Activated CD4-positive, CD25-positive, alpha-beta regulatory T cell treated with anti-CD3 and anti-CD28 coated beads, Interleukin-2, amount 50 U/mL, for 24 hours (primary cell): ENCODE data around the gene MRPL40.
A peak's percentile ranks its signal among the peaks of the same experiment; 100 is the strongest.
"Not testable (repeated sequence)": the region's sequence is repeated elsewhere in the genome, so short reads cannot be mapped to it uniquely, and the experiment has no call there.

Experiments used
- ATAC-seq, 2 donors: fragments of 150-1000 bp; cut with Tn5 transposase; one replicate each; pipeline ENCODE4 v1.10.0; 2021; ENCODE audit warnings: mild to moderate bottlenecking in 1 of 2, moderate library complexity in 1 of 2

MRPL40 gene

GRCh38 chr22:19442166-19442565, 9.8 kb downstream of the MRPL40 start:
- ATAC-seq: no peak

GRCh38 chr22:19443544-19444211, 11.3 kb downstream of the MRPL40 start:
- no peak for ATAC-seq

GRCh38 chr22:19445279-19445982, 13.1 kb downstream of the MRPL40 start:
- not testable (repeated sequence) for ATAC-seq

GRCh38 chr22:19446603-19447329, 14.4 kb downstream of the MRPL40 start:
- ATAC-seq: peak in 1 of 2 donors; percentile 18

GRCh38 chr22:19447330-19448075, 15.2 kb downstream of the MRPL40 start, which contains the start of gene C22orf39:
C22orf39 (minus strand) TSS chr22:19447711; CDS start chr22:19447688, 23 bp downstream.
- ATAC-seq: peak; percentile 86 to 89

- ATAC-seq: no peak
Measured at GRCh38 chr22:19448076-19448607, 15.8 kb downstream of the MRPL40 start.

- ATAC-seq: peak; percentile 62 to 72
Measured at GRCh38 chr22:19448739-19449421, 16.5 kb downstream of the MRPL40 start.

- ATAC-seq: no peak
Measured at GRCh38 chr22:19449422-19449767, 17.1 kb downstream of the MRPL40 start.

- ATAC-seq: no peak
Measured at GRCh38 chr22:19450363-19451175, 18.2 kb downstream of the MRPL40 start.

- no peak for ATAC-seq
Measured at GRCh38 chr22:19451570-19451969, 19.2 kb downstream of the MRPL40 start.

- ATAC-seq: no peak
Measured at GRCh38 chr22:19453718-19454117, 21.4 kb downstream of the MRPL40 start.

GRCh38 chr22:19454156-19454555, 21.8 kb downstream of the MRPL40 start:
- no peak for ATAC-seq

- ATAC-seq: no peak
Measured at GRCh38 chr22:19455033-19455432, 22.7 kb downstream of the MRPL40 start.

- no peak for ATAC-seq
Measured at GRCh38 chr22:19455585-19456370, 23.4 kb downstream of the MRPL40 start.

- ATAC-seq: no peak
Measured at GRCh38 chr22:19456541-19456940, 24.2 kb downstream of the MRPL40 start.

GRCh38 chr22:19457828-19458428, 25.6 kb downstream of the MRPL40 start:
- ATAC-seq: no peak

GRCh38 chr22:19460036-19460435, 27.7 kb downstream of the MRPL40 start:
- ATAC-seq: no peak

GRCh38 chr22:19461506-19461905, 29.2 kb downstream of the MRPL40 start:
- no peak for ATAC-seq

- ATAC-seq: no peak
Measured at GRCh38 chr22:19463008-19463407, 30.7 kb downstream of the MRPL40 start.
